Effector CD8-positive, alpha-beta T cell (primary cell): Measurements from ENCODE around the gene XRN2.

ENCODE experiments used
- DNase-seq: peaks from one replicate; lab custom pipeline; 2025; lab: John Stamatoyannopoulos, UW

XRN2 gene

DNA sequence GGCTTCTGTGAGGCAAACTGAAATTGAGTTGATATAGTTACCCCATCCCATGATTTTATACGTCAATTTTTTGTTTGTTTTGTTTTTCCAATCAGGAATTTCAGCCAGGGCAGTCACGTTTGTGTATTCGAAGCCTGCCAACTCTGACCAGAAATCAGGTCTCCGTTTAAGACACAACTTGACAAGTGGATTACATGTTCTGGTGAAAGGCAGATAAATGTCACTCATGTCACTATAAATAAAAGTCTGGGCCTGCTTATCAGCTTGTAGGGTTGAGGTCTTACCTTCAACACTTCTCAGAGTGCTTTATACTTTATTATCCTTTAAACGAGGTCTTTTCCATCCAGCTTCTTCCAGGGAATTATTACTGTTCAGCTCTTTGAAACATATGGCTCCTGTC, 8.4 kb upstream of the XRN2 start:
- no peak for DNase-seq

DNA sequence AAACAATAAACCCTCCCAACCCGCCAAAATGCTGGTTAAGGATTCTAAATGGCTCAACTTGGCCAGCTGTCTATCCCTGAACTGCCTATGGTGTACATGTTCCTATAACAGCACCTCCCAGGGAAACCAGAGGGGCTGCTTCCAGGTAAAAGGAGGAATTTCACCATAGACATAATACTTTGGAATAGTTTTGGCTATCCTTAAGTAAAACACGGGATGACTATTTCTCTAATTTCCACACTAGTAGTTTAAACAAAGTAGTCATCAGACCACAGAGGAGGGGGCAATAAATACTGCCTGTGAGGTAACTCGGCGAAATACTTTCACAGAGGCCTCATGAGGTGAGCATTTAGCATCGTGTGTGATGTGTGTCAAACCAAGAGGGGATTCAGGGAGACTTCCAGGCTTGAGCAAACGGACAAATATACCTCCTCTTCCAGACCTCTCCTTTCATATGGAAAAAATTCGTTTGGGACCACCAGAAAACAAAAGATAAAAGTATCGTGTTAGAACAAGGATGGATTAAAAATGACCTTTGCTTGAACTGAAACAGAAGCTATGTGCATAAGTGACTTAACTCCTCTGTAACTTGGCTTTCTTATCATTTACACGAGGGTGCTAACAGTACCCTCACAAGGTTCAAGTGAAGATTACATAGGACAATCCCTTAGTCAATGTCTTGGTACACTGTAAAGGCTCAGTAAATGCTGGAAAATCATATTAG, 1.0 kb upstream of the XRN2 start:
- no peak for DNase-seq

DNA sequence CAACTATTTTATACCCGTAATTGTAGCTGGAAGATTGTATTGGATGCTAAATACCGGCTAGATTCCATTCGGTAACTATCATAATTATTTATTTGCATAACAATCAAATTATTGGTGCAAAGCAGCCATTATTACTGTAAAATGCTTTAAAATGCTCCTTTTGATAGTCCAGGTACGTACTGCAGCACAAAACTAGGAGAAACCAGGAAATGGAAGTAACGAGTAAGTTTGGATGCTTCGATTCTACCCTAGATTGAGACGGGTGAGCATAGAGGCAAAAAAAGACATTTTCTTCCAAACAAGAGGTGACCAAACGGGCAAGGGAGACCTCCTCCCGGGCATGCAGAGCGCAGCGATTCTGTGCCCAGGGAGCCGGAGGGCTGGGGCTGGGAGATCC, 469 bp upstream of the XRN2 start:
- DNase-seq: no peak

DNA sequence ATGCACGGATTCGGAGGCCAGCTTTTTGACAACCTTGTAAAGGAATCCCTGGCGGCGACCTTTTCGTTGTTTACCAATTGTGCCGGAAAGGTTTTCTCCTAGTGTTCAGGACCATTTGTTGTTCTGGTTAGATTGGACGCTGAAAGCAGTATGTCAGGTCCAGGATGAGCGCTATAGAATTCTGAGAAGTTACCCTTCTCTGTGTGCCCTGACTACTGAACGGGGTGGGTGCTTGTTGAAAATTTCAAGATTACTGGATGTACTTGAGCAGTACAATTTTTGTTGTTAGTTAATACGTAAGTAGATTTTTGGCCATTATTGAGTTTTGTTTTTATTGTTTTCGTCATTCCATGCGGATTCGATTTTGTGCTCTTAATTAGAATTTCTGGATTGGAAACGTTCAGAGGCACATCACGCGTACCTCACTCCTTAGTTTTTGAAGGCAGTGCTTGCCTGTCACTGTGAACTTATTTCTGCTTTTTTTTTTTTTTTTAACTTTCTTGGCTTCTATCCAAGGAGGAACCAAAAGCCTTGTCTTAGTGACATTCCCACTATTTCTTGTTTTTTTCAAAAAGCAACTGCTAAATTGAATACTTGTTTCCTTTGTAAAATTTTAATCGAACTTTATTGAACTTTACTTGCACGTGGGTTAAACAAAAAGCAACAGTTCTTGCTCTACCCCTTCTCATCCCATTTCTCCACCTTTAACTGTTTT, 898 bp downstream of the XRN2 start:
- DNase-seq: no peak

DNA sequence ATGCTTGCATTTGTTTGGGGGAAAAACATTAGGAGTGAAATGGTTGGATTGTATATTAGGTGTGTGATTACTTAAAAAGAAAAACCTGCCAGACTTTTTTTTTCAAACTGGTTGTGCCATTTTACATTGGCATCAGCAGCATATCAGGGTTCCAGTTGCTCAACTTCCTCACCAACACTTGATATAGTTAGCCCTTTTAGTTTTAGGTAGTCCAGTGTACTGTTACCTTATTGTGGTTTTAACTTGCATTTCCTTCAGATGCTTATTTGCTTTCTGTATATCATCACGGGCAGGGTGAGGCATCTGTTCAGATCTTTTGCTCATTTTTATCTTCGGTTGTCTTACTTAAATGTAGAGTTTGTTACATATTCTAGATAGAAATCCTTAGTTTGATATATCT, 5.2 kb downstream of the XRN2 start:
- no peak for DNase-seq

DNA sequence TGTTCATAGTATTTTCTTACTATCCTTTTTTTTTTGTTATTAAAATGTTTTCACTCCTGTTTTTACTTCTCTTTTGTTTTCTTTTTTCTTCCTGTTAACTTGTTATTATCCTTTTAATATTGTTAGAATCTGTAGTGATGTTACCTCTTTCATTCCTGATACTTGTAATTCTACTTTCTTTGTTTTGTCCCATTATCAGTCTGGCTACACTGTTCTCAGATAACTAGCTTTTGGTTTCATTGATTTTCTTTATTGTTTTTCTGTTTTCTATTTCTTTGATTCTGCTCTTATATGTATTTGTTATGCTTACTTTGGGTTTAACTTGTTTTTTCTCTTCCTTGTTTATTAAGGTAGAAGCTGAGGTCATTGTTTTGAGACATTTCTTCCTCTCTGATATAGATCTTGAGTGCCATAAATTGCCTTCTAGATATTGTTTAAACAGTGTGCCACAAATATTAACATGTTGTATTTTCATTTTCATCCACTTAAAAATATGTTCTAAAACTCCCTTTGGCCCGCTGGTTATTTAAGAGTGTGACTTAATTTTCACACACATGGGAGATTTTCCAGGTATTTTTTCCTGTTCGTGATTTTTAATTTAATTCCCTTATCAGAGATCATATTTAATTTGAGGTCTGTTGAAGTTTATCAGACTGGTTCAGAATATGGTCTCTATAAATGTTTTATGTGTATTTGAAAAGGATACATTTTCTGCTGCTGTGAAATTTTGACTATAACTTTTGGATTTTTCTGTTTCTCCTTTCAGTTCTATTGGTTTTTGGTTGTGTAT, 6.7 kb downstream of the XRN2 start:
- no peak for DNase-seq

DNA sequence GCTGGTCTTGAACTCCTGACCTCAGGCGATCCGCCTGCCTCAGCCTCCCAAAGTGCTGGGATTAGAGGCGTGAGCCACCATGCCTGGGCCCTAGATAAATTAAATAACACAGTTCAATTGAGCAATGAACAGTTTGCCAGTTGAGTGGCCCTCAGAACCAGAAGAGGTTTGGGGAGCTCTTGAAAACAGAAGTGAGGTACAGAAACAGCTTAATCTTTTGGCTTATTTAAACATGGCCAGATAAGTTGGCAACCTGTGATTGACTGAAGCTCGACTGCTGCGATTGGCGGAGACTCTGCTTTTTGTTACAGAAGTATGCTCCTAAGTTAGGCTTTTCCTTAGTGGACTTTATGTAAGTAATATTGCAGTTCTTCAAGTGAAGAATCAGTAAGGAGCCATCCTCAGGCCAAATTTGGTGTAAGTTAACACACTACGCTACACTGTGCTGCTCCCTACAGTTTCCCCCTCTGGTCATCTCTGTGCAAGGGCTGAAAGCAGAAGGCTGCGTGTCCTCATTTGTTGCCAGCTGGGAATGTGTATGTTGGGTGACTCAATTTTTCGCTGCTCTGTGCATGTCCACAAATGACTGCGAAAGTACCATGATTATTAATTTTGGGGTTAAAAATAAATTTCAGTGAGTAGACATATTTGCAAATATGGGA, 9.8 kb downstream of the XRN2 start:
- DNase-seq: no peak

DNA sequence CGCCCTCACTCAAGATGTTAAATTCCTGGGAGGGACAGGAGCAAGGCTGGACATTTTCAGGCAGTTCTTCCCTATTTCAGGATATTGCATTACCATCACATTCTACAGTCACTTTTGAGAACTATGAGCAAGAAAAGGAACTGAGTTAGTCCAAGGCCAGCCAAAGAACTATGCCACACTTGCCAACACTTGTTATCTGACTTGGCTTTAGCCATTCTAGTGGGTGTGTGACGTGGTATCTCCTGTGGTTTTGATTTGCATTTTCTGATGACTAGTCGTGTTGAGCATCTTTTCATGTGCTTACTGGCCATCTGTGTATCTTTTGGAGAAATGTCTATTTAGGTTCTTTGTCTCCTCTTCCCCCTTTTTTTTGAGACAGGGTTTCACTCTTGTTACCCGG, 12.0 kb downstream of the XRN2 start:
- DNase-seq: no peak

DNA sequence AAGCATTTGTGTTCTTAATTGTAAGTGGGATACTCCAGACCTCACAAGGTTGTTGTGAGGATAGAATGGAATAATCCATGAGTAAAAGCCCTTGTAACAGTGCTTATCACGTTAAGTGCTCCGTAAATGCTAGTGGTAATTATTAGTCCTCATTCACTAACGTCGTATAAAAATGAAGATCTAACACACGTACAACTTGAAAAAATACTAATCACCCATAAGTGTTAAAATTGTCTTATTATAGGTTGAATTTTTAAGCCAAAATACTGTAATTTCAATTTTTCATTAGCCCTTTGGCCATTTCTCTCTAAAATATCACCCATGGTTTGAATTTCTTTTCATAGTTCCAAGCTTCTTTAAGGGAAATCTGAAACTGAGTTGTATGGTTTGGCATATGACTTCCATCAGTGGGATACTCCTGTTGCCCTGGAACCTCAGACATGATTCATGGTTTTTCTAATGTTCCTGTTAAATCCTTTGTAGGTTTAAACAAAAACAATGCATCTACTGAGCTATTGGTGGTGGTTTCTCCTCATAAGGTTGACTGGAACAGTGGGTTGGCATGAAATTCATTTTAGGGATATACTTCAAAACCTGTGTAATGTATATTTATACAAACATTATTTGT, 19.1 kb downstream of the XRN2 start:
- no peak for DNase-seq

DNA sequence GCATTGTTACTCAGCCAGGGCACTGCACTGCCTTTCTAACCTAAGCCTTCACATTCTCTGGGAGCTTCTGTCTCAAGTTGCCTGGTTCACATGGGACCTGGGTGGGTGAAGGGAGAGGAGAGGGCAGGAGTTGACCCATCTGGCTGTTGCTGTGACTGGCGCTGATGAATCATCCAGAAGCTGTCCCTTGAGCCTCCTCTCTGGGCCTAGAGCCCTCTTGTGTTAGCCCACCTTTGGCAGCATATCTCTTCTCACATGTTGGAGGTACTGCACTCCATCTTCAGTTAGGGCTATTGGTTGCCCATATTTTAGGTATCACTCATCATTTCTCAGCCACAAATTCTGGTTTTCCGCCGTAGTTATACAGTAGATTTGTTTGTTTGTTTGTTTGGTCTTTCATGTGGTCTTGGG, 19.8 kb downstream of the XRN2 start:
- no peak for DNase-seq

DNA sequence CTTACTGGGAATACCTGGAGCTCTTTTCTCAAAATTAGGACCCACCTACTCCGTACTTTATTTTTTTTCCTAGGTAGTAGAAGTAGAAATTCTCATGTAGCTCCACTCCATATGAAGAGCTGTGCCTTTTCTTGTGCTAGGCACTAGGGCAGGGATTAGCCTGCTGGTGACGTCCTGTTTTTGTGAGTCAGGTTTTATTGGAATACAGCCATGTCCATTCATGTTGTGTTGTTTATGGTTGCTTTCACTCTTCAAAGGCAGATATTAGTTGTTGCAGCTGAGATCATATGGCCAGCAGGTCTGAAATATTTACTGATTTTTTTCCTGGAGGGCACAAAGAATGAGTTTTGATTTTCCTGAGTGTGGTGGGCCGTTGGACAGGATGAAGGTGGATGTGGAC, 20.5 kb downstream of the XRN2 start:
- no peak for DNase-seq

DNA sequence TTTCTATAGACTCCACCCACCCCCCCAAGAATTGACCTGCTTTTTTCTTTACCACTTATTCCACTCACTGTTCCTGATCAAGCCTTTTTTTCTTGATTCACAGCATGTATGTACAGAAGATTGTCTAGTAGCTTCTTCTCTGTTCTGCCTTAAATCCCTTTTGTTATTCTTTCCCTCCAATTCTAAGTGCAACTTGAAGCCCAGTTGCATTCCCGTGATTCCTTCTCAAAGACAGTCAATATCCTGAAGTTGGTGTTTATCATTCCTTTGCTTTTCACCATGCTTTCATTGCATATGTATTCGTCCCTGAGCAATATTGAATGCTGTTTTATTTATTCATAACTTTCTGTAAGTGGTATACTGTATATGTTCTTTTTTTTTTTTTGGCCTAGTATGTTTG, 21.0 kb downstream of the XRN2 start:
- DNase-seq: no peak

DNA sequence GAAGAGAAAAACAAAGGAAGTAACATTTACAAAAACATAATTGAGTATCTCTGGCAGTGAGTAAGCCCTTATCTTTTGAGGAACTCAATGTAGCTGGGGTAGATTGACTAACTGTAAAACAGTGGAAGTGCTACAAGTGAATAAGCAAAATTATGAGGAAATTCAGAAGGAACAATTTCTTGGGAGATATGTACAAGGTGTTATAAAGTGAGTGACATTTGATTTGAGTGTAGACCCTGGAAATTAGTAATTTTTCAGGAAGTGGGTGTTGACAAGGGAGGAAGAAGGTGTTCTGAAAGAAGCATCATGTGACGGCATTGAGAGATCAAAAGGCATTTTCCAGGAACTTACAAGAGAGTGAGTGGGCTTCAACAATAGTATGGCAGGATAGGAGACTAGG, 22.2 kb downstream of the XRN2 start:
- DNase-seq: no peak

DNA sequence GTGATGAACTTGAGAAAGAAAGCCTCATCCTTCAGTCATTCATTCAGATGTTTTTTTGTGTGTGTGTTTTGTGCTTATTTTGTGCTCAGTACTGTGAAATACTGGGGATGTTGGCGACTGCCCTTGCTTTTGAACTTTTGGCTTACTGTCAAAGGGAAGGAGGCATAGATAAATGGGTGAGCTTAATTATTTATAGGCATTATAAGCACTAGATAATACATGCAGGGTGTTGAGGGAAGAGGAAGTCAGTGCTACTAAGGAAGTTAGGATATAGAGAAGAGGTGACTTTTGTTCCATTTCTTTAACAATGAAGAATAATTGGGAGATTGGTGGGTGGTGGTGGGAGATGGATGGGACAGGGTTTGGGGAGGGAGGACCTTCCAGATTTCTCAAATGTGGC, 23.6 kb downstream of the XRN2 start:
- no peak for DNase-seq

DNA sequence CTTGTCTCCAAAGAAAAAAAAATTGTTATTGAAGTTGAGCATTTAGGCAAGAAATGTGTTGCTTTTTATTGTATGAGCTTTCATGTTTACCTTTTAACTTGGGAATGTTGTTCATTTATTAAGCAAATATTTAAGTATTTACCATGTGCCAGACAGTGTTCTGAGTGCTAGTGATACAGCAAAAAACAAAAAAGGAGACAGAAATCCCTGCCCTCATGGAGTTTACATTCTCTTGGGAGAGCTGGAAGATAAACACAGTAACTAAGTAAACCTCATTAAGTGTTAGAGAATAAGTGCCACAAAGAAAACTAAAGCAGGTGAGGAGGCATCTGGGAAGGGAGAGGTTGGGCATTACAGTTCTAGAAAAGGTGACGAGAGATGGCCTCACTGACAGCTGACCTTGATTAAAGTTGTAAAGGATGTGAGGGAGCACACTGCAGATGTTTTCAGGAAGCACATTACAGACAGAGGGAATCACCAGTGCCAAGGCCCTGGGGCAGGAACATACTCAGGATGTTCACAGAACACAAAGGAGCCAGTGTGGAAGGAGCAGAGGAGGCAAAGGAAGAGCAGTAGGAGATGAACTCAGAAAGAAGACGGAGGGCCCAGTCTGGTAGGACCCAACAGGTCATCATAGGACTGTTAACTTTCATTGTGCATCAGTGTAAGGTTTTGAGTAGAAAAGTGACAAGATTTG, 33.5 kb downstream of the XRN2 start:
- DNase-seq: no peak

DNA sequence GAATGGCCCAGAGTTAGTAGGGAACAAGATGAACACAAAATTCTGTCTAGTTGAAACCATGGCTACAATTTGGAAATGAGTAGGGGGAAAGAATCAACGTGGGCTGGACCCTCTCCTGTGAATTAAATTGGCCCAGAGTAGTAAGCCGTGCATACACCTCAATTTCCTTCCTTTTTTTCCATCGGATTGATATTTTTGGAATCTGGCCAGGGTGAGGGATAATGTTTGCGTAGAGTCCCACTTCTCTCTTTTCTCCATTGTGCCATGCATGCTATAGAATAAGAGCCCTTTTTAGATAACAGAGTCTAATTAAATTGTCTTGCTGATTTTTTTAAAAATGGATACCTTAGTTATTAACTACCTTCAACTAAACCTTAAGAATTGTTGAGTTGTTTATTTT, 35.2 kb downstream of the XRN2 start:
- no peak for DNase-seq

DNA sequence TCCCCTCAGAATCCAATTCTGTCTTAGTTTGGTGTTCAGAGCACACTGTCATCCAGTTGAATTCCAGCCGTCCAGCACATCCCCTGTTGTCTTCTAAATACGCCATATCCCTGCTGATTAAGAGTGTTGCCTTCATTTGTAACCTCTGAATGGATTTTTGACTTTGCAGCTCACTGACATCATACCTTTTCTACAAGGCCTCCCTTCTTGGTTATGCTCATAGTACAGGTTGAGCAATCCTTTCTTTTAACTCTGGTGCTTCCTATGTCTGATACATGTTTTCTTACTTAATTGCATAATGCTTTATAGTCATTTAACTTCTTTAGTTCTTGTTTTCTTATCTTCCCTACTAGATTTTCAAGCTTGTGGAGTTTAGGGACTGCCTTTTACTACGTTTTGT, 36.4 kb downstream of the XRN2 start:
- DNase-seq: no peak

DNA sequence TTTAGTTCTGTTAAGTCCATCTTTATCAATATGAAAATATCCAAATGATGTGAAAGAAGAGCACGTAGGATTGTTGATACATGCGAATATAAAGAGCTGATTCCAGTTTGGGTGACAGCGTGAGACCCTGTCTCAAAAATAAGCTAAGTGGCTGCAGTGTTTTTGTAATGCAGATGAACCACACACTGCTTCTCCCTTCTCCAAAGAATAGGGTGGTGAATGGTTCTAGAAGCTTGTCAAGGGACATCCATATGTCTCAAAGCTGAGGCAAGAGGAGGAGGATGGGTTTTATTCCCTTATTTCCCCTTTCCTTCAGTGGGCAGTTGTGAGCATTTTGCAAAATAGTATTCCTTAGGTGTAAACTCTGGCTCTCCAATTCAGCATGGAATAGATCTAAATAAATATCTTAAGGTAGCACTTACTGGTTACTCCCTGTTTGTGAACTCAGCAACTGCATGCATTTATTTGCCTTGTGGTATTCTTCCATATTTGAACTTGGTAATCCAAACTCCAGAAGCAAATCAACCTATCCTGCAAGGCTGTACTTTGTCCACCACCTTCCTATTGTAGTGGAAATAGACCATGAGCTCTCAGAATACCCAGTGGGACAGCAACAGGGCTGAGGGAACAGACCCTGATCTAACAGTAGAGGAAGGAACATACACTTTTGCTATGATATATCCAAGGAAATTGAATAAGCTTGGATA, 38.0 kb downstream of the XRN2 start:
- DNase-seq: no peak

DNA sequence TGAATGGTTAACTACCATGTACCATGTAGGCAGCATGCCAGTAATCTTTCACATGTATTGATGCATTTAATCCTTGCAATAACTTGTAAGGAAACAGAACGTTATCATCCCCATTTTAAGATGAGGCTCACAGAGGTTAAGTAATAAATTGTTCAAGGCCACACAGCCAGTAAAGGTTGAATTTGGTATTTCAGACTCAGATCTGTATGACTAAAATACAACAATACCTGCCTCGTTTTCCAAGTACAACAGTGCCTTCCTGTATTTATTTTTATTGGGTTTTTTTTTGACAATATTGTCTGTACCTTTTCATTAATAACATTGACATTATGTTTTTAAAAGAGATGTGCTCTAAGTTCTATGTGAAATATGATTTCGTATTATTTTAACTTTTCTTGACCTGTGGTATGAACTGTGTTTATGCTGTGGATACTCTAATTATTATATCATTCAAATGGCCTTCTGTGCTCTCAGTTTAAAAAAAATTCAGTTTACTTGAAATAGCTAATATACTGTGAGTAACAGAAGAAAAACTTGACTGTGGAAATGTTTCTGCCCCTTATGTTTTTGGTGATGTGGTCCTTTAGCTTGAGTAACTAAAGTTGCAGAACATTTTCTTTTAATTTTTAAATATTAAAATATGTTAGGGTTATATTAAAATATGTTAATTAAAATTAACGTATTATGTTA, 39.7 kb downstream of the XRN2 start:
- no peak for DNase-seq

DNA sequence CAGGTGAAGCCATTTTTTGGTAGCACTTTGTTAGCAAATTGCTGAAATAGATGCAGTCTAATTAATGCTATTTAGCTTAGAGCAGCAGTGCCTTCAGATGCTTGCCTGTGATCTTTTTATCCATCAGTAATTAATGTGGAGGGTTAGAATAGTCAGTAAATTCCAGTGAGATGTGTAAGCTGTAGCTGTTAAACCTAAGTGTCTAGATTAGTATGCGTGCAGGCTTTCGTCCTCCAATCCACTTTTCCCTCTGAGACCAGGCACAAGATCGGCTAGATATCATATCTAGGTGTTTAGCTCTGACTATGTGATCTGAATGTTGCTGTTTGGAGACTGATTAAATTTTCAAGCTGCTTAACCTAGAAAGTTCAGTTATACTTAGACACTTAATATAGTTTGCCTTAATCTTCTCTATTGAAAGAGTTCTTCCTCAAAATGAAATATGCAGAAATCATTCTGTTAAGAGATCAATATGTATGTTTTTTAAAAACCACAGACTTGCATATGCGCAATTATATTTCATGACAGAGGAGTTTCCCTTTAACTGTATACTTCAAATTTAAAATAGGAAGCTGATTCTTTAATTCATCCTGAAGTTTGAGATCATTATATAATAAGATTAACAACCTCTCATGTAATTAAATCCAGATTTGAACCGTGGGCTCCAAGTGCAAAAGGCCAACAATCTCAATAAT, 41.2 kb downstream of the XRN2 start:
- DNase-seq: no peak
